Measurements from ENCODE around the gene SLC8A3.

SLC8A3 gene

GRCh38 chr14:70047598-70048312, 141.0 kb downstream of the SLC8A3 start:
- TF ChIP-seq CTCF (IDR thresholded peaks at IDR 0.05; ENCODE audit: low read length) = no peak
- no peak overlapping the region for H3K27ac ChIP-seq (ENCODE audit: low read depth, low read length, poor library complexity, severe bottlenecking)
- no peaks in the 10 kb centered on the region for H4K20me1 ChIP-seq (ENCODE audit: insufficient read depth, low read length)
- no peaks in the 10 kb centered on the region for H3K36me3 ChIP-seq (ENCODE audit: insufficient read depth, low read length)
- H3K4me2 ChIP-seq (ENCODE audit: low read length) = no peak overlapping the region
- no peak overlapping the region for H3K9ac ChIP-seq (ENCODE audit: low read length)
- H3K9me3 ChIP-seq (ENCODE audit: low read length) = no peaks in the 10 kb centered on the region
- H2AFZ ChIP-seq (ENCODE audit: low read length) = no peak overlapping the region
- no peaks in the 10 kb centered on the region for H3F3A ChIP-seq (ENCODE audit: insufficient read depth, low read length)
- no peaks in the 10 kb centered on the region for H3K9me2 ChIP-seq (ENCODE audit: low read depth, low read length)
- no peak overlapping the region for H3K4me3 ChIP-seq (ENCODE audit: low read depth, low read length, poor library complexity, severe bottlenecking)
- no peaks in the 10 kb centered on the region for H3K79me2 ChIP-seq (ENCODE audit: insufficient read depth, low read length)
- no peaks in the 10 kb centered on the region for H3K27me3 ChIP-seq (ENCODE audit: insufficient read depth, low read length)
- H3K4me1 ChIP-seq (ENCODE audit: insufficient read depth, low read length, severe bottlenecking) = no peaks in the 10 kb centered on the region

- no peaks in the 10 kb centered on the region for H3K79me2 ChIP-seq (ENCODE audit: insufficient read depth, low read length)
- no peaks in the 10 kb centered on the region for H3K36me3 ChIP-seq (ENCODE audit: insufficient read depth, low read length)
- no peaks in the 10 kb centered on the region for H3K9me3 ChIP-seq (ENCODE audit: low read length)
- H3K4me3 ChIP-seq (ENCODE audit: low read depth, low read length, poor library complexity, severe bottlenecking) = no peak overlapping the region
- no peaks in the 10 kb centered on the region for H3F3A ChIP-seq (ENCODE audit: insufficient read depth, low read length)
- TF ChIP-seq CTCF (IDR thresholded peaks at IDR 0.05; ENCODE audit: low read length) = peak; percentile 42
- no peak for TF ChIP-seq EZH2 (IDR thresholded peaks at IDR 0.05; ENCODE audit: borderline replicate concordance, low read length)
- H3K9ac ChIP-seq (ENCODE audit: low read length) = no peak overlapping the region
- no peak overlapping the region for H3K4me2 ChIP-seq (ENCODE audit: low read length)
- H3K27ac ChIP-seq (ENCODE audit: low read depth, low read length, poor library complexity, severe bottlenecking) = no peak overlapping the region
- H3K9me2 ChIP-seq (ENCODE audit: low read depth, low read length) = no peaks in the 10 kb centered on the region
- H2AFZ ChIP-seq (ENCODE audit: low read length) = no peak overlapping the region
- no peaks in the 10 kb centered on the region for H3K4me1 ChIP-seq (ENCODE audit: insufficient read depth, low read length, severe bottlenecking)
- H3K27me3 ChIP-seq (ENCODE audit: insufficient read depth, low read length) = no peaks in the 10 kb centered on the region
- H4K20me1 ChIP-seq (ENCODE audit: insufficient read depth, low read length) = no peaks in the 10 kb centered on the region
Observed at GRCh38 chr14:70045844-70046535, 142.8 kb downstream of the SLC8A3 start.

- H3K4me3 ChIP-seq (ENCODE audit: low read depth, low read length, poor library complexity, severe bottlenecking) = no peak overlapping the region
- H3K4me2 ChIP-seq (ENCODE audit: low read length) = no peak overlapping the region
- H3K9me2 ChIP-seq (ENCODE audit: low read depth, low read length) = no peaks in the 10 kb centered on the region
- no peaks in the 10 kb centered on the region for H3K9me3 ChIP-seq (ENCODE audit: low read length)
- H3K36me3 ChIP-seq (ENCODE audit: insufficient read depth, low read length) = no peaks in the 10 kb centered on the region
- H4K20me1 ChIP-seq (ENCODE audit: insufficient read depth, low read length) = no peaks in the 10 kb centered on the region
- no peak for TF ChIP-seq CTCF (IDR thresholded peaks at IDR 0.05; ENCODE audit: low read length)
- TF ChIP-seq EZH2 (IDR thresholded peaks at IDR 0.05; ENCODE audit: borderline replicate concordance, low read length) = no peak
- no peak overlapping the region for H2AFZ ChIP-seq (ENCODE audit: low read length)
- H3K79me2 ChIP-seq (ENCODE audit: insufficient read depth, low read length) = no peaks in the 10 kb centered on the region
- H3K4me1 ChIP-seq (ENCODE audit: insufficient read depth, low read length, severe bottlenecking) = no peaks in the 10 kb centered on the region
- H3K27ac ChIP-seq (ENCODE audit: low read depth, low read length, poor library complexity, severe bottlenecking) = no peak overlapping the region
- H3F3A ChIP-seq (ENCODE audit: insufficient read depth, low read length) = no peaks in the 10 kb centered on the region
- no peaks in the 10 kb centered on the region for H3K27me3 ChIP-seq (ENCODE audit: insufficient read depth, low read length)
- H3K9ac ChIP-seq (ENCODE audit: low read length) = no peak overlapping the region
Observed at GRCh38 chr14:70045310-70045709, 143.4 kb downstream of the SLC8A3 start.
